HG03354 (cell line): Measurements from ENCODE around the gene ITGA11.

Experiments used
- ATAC-seq: cut with Tn5 transposase; IDR thresholded peaks from one replicate; pipeline ENCODE4 v1.9.1; 2021; ENCODE audit warnings: mild to moderate bottlenecking; ENCODE audit not compliant: unreplicated experiment, poor library complexity, severe bottlenecking

The ITGA11 gene

DNA sequence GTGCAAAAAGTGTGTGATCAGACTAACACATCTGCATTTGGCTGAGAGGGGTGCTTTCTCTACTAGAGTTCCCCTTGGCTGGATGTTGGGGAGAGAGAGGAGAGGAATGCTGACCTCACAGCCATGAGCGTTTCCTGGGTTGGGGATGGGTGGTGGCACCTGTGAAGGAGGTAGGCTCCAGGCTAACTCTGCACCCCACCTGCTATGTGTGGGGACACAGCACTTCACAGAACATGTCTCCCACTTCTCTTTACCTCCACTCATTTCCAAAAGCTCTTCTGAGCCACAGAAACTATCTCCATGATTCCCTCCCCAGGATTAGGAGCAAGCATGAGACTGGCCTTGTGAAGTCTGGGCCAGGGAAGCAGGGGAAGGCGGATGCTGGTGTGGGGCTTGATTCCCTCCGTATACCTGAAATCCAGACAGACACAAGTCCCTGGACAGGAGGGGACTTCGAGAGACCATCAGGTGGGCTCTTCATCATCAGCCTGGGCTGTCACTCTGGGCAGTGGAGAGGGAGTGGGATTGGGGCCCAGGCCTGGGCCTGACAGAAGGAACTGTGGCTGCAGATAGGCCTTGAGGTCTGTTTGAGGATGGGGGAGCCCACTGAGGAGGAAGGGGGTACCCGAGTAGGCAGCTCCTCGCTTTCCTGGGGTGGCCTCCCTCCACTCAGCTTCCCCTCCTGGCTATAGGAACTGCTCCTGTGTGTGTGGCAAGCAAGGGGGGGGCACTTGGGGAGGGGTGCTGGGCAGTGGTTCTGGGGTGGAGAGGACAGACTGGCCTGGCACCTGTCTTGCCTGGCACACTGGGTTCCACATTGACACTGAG lies 113.7 kb downstream of the ITGA11 start:
- ATAC-seq: no peak

DNA sequence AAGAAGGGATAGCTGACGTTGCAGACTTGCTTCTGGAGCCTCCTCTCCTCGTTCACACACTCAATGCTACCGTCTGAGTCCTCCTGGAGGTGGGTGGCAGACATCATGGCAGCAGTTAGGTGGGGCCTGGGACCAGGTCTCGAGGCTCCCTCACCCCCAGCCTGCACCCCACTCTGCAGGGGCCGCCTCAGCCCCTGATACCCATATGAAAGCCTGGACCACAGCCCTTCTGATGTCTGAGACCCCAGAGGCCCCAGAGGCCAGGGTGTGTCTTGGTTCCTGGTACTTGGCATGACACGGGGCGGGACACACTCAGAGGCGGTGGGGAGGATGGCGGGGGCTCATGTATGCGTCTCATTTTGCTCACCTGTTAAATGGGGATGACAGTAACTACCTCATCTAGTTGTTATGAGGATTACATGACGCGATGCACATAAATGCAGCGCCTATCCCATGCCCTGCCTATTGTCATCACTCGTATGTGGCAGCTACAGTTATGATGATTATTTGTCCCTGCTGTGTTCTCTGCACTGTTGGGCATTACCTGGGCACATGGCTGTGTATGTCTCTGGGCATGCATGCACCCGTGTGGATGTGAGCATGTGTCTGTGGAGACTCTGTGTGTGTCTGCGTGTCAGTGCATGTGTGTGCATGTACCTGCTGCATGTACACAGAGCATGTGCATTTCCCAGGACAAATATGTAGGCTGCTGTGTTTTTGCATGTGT lies 114.5 kb downstream of the ITGA11 start:
- no peak for ATAC-seq

DNA sequence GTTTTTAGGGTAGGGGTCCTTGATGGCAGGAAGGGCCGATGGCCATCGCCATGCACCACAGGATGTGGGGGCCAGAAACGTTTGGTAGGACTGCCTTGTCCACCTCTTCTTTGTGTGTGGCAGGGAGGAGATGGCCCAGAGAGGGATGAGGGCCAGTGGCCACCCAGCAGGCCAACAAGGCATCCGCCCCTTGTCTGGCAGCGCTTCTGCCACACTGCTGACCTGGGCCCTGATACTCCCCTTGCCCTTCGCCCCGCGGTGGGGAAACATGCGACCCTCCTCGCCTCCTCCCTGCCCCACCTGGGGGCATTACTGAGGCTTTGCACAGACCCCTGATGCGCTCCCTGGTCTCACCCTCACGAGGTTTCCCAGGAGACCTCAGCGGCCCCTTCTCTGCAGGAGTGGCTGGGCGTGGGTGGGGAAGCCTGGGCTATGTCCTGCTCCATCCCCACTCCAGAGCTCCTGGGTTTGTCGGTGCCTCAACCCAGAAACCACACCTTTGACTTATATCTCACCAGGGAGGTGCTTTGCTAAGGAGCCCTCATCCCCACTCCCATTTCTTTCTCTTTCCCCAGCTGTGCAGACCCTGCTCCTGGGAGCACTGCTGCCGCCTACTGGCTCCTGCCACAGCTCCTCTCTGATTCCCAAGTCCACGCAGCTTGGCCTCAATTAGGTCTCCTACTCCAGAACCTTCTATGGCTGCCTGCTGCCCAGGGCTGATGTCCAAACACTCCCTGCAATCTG lies 115.7 kb downstream of the ITGA11 start:
- no peak for ATAC-seq

DNA sequence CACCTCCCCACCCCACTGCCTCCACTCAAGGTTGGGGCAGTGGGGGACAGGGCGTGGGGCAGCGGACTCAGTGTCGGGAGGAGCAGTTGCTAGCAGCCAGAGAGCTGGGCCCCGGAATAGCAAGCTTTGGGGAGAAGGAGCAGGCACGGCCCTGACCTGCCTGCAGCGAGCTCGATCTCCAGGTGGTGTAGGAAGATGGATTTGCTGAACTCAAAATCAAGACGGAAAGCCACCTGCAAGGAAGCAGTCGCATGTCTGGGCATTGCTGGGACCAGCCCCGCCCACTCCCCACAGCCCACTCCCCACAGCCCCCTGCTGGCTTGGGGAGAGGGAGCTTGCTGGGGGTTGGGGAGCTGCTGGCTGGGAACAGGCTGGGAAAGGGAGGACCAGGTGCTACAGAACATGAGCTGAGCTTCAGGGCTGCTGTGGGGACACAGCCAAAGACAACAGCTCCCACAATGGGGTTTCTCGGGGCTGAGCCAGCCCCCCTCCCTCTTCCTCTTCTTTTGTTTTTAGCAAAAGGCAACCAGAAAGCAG lies 116.4 kb downstream of the ITGA11 start:
- ATAC-seq: no peak

DNA sequence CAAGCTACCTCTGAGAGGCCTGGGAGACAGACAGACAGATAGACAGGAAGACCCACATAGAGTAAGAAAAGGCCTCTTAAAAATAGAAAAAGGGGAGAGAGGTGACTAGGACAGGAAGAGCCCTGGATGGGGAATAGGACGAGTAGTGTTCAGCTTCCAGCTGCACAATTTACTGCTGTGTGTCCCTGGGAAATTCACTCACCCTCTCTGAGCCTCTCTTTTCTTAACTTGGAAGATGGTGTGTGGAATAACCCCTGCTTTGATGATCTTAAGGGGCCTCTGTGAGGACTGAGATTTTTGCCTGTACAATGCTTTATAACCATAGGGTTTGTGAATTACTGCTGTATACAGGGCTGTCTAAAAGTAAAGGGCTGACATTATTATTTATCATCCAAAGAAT lies 116.9 kb downstream of the ITGA11 start:
- no peak for ATAC-seq

DNA sequence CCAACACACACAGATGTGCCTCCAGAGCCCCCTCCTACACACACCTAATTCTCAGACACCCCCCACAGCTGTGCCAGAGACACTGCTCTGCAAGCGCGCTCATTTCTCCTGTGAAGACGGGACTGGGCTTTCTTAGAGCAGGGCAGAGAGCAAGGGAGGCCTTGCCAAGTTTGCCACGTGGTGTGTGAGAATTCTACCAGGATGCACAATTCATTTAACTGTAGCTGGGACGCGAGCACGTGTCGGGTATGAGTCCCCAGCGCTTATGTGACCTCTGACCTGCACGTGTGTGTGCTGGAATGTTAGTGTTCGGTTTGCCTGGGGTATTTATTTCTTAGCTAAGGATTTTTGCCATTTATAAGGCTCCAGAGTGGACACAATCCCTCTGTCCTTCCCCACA lies 117.4 kb downstream of the ITGA11 start:
- no peak for ATAC-seq

DNA sequence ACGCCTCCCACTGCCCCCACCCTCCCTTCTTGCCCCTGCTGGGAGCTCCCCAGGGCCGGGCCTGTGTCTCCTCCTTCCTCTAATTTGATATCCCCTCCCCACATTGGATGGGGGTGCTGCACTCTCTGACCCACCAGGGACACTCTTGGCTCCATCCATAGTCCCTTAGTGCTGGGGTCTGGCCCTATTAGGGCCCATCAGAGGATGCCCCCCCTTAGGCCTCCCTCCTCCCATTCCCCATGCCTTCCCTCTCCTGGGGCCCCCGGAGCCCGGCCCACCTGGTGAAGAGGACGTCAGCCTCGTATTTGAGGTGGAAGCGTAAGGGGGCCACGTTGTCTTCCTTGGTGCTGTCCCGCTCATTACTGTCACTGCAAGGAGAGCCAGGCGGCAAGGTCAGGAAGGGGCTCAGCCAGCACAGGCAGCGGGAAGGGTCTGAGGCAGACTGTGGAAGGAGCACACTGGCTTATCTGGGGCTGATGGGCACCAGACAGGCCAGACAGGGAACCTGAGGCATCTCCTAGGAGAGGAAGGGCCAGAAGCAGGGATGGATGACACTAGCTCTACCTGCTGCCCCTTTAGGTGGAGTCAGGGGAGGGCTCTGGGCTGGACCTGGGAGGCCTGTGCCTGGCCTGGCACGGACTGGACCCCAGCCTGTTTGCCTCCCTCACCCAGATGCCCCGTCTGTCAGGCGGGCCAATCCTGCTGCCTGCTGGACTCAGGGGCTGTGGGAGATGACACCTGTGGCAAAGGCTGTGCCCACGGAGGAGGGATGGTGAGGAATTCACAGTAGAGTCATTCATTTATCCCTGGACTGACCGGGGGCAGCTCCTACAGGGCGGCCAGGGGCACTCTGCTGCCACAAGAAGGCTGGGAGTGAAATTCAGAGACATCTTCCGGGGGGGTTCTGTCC lies 118.2 kb downstream of the ITGA11 start:
- no peak for ATAC-seq

DNA sequence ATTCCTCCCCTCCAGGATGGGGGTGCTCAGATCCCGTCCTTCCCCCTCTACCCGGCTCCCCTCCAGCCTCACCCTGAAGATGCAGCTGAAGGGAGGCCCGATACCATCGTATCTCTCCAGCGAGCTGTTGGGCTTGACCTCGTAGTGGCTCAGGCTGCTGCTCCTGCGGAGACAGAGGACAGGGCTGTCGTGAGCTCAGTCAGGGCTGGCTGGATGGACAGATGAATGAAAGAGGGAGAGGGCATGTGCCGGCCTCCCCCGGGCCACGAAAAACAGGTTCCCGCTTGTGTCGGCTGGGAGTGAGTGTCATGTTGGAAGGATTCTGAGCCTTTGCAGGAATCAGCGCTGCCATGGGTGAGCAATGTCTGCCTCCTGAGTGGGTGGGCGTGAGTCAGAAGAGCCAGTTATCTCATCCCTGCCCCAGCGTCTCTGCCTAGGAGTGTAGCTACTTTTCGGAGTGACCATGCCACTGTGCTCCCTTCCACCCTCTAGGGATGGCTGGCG lies 119.2 kb downstream of the ITGA11 start:
- ATAC-seq: no peak

DNA sequence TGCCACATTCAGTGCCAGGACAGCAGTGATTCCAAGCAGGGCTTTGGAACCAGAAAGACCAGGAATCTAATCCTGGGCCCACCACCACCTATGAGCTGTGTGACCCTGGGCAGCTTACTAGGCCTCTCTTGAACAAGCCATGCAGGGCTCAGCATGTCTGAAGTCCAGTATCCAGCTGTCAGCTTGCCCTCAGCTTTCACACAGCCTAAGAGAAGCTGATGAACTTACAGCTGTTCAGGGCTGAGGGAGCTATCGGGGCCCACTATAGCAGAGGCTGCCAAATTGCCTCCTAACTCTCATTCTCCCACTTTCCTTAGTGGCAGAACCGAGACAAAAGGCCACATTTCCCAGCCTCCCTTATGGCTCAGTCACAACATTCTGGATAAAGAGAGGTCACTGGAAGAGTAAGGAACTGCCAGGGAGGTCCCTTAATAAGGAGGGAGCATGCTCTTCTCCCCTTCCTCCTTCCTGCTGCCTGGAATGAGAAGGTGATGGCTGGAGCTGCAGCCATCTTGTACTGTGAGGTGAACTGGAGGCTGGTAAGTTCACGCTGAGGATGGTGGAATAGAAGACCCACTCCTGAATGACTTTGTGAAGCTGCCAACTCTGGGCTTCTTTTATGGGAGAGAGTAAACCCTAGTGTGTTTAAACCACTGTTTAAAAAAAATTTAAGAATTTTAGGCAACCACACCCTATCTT lies 120.0 kb downstream of the ITGA11 start:
- no peak for ATAC-seq

DNA sequence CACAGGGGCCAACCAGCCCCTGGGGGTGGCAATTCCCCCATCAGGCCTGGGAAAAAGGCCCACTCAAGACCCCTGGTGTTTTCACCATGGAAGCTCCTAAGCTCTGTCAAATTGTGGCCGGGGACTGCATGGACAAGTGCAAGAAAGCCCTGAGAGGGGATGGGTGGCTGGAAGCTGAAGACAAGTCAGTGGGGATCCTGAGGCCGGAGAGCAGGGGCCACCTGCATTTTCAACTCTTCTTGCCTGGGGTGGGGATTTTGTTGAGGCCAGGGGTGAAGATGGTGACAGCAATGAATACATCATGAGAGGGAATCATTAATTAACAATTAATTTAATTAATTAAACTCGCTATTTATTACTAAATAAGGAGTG lies 120.5 kb downstream of the ITGA11 start:
- ATAC-seq: no peak

DNA sequence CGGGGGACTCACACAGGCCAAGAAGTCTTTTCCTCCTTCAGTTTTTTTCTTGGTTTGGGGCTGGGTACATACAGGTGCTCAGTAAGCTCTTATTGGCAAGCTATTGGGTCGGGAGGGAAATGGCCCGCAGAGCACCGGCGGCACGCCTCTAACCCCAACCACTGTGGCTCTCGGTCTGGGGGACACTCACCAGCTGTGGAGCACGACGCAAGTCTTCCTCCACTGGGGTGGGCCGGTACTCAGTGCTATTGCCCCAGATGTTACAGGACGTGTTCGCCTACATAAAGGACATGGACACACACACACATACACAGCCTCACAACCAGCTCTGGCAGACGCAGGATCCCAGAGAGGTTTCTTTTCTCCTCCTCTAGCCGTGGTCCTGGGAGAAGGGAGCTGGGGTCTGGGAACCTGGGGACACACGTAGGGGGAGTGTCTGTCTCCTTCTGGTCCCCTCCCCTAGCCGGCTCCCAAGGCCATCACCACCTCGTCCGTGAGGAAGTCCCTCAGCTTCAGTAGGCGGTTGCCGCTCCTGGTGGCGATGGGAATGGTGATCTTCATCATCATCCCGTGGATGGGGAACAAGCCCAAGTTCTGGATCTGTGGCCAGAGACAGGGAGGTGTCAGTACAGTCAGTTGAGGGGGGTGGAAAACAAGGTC lies 121.0 kb downstream of the ITGA11 start:
- ATAC-seq: no peak

DNA sequence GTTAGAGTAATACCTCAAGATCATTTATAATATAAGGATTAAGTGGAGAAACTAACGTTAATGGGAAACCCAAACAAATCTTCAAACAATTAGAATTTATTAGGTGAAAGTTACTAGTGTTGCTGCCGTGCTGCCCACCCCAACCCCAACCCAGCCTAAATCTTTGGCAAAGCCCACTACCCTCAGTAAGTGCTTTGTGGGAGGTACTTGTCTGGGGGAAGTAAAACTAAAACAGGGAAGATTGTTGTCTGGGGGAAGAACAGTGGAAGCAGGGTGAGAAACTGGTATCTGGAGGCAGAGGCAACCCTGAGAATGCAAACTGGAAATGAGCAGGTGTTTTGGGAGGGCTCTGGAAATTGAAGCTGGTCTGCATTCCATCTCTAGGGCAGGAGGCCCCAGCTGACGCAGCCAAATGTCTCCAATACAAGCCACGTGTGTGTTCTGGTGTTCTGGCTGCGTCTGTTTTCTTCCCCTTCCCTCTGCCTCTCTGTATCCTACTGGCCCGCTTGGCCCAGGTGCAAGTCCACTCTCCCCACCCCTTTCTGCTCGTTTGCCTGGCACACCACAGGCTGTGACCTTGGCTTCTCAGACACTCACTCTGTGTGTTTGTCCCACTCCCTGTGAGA lies 121.7 kb downstream of the ITGA11 start:
- ATAC-seq: no peak

DNA sequence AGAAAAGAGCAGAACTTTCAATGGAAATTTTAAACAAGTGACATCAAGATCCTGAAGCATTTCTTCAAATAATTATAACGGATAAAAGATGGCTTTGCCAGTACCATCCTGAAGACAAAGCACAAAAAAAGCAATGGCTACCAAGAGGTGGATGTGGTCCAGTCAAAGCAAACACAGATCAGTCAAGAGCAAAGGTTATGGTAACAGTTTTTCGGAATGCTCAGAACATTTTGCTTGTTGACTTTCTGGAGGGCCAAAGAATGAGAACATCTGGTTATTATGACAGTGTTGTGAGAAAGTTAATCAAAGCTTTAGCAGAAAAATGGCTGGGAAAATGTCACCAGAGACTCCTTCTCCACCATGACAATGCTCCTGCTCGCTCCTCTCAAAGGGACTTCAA lies 122.9 kb downstream of the ITGA11 start:
- no peak for ATAC-seq

DNA sequence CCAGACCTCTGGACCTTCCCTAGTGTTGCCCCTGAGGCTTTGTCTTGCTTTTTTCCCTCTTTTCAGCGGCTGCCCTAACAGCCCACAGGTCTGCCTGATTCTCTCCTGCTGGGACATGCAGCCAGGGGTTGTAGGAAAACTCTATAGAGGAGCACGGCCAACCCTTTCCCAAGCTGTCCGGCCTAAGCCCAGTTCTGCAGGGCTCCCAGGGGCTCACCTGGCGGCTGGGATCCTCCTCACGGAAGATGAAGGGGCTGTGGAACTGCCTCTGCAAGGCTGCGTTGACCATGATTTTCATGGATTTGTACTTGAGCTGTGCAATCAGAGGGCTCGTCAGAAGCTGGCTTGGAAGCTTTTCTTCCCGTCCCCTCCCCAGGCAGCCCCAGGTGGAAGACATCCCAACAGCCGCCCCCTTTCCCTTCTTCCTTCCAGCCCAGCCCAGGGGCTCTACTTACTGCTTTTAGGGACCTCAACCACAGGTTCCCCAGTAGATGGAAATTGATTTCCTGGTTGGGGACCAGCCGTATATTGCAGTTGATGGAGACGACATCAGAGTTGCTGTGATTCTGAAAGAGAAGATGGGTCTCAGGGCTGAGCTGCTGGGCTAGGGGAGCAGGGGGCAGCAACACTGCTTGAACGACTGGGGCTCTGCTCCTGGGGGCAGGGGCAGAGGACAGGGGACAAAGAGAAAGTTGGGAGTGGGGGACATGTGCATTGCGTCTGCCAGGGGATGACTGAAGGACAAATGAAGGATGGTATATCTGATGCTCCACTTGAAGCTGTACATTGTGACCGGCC lies 124.6 kb downstream of the ITGA11 start:
- no peak for ATAC-seq

DNA sequence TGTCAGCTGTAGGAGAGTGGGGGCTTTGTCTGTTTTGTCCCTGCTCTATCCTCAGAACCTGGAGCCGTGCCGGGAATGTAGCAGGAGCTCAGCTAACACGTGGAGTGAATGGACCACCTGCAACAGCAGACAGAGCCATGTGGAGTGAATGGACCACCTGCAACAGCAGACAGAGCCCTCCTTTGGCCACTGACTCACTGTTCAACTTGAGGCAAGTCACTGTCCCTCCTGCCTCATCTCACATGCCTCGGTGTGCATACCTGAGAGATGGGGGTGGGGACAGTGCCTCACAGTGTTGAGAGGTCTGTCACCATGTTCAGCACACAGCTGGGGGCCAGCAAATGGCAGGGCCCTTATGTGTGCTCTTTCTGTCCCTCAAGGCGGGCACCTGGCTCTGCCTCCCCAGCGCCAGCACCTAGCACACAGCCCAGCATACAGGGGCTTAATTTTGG lies 126.5 kb downstream of the ITGA11 start:
- ATAC-seq: no peak

DNA sequence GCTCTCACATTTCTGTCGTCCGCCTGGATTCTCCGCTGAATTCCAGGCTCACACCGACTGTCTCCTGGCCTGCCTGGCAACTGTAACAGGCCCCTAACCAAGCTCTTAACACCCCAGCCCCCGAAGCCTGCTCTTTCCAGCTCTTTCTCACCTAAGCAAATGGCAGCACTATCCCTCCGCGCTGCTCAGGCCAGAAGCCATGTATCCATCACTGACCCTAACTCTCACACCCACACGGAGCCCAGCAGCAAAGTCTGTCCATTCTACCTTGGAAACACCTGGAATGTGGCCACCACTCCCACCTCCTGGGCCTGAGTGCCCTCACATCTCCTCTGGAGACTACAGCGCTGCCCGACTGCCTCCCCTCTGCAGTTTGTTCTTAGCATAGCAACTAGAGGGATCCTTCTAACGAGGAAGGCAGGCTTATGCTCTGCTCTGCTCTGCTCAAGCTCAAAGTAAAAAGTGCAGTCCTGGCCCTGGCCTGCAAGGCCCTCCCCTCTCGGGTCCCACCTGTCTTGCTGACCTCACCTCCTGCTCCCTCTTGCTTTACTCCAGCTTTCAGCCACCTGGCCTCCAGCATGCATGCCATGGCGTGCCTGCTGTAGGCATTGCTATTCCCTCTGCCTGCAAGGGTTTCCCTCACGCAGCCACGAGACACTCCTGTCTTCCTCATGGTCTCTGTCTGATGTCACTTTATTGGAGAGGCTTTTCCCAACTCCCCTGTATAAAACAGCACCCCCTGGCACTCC lies 127.2 kb downstream of the ITGA11 start:
- no peak for ATAC-seq
